SK-N-SH (cell line): ENCODE data around the gene OXGR1. TPM values are rescaled to one million over a fixed set of nuclear protein-coding genes. Genes with fewer than 3 reads are reported as not detected.

Experiments used
- CTCF ChIA-PET: fragments of 300-600, 350-600 bp; formaldehyde crosslinking; extraction: SDS; loops from one replicate; lab custom pipeline; 2021; lab: Yijun Ruan, JAX
- POLR2A ChIA-PET: fragments of 350-600 bp; sonication (Branson Sonifier 250); formaldehyde crosslinking; extraction: SDS; loops from one replicate; lab custom pipeline; 2020; ENCODE audit warnings: antibody characterized with exemption, inconsistent platforms; lab: Yijun Ruan, JAX
- DNase-seq: peaks from one replicate; pipeline ENCODE4 v3.0.0; 2012
- H2AFZ ChIP-seq: fragments of 200-600 bp; sonication (generic); 2 replicates; pipeline ENCODE4 v1.8.1; 2016; ENCODE audit warnings: antibody characterized with exemption, mild to moderate bottlenecking, low read depth
- H3F3A ChIP-seq: fragments of 200-600 bp; sonication (generic); replicated peaks from 2 replicates; pipeline ENCODE3; 2016; ENCODE audit warnings: antibody characterized with exemption, mild to moderate bottlenecking; ENCODE audit not compliant: insufficient read depth
- H3K27ac ChIP-seq, 2 experiments: fragments of 200-500 bp in 1 of 2; fragments of 200-600 bp in 1 of 2; sonication (Bioruptor generic) in 1 of 2; sonication (generic), shearing (Covaris generic) in 1 of 2; 2 replicates each; pipeline versions ENCODE4 v1.5.1 to v1.6.1; 2014 to 2016; ENCODE audit warnings: low read depth in 2 of 2, inconsistent platforms in 1 of 2, low read length in 1 of 2, mild to moderate bottlenecking in 1 of 2, mixed read lengths in 1 of 2
- H3K27me3 ChIP-seq: fragments of 200-600 bp; sonication (generic), shearing (Covaris generic); 2 replicates; pipeline ENCODE4 v1.6.1; 2016; ENCODE audit warnings: mixed run types; ENCODE audit not compliant: insufficient read depth
- H3K36me3 ChIP-seq, 2 experiments: fragments of 200-500 bp in 1 of 2; fragments of 200-600 bp in 1 of 2; sonication (Bioruptor generic) in 1 of 2; sonication (generic) in 1 of 2; replicated peaks in 1 of 2; 2 replicates each; pipeline versions ENCODE3 to v1.5.1; 2014 to 2016; ENCODE audit warnings: low read length in 1 of 2, mild to moderate bottlenecking in 1 of 2; ENCODE audit not compliant: insufficient read depth in 2 of 2, control insufficient read depth in 1 of 2
- H3K4me1 ChIP-seq, 2 experiments: fragments of 200-500 bp in 1 of 2; fragments of 200-600 bp in 1 of 2; sonication (Bioruptor generic) in 1 of 2; sonication (generic), shearing (Covaris generic) in 1 of 2; 2 replicates each; pipeline versions ENCODE4 v1.5.1 to v1.6.1; 2014 to 2016; ENCODE audit warnings: low read depth in 1 of 2, low read length in 1 of 2, mixed run types in 1 of 2; ENCODE audit not compliant: insufficient read depth in 2 of 2, control insufficient read depth in 1 of 2
- H3K4me2 ChIP-seq: fragments of 200-600 bp; sonication (generic), shearing (Covaris generic); 2 replicates; pipeline ENCODE4 v1.6.1; 2017; ENCODE audit warnings: mixed run types
- H3K4me3 ChIP-seq, 2 experiments: fragments of 200-500 bp in 1 of 2; fragments of 200-600 bp in 1 of 2; sonication (Bioruptor generic) in 1 of 2; sonication (generic), shearing (Covaris generic) in 1 of 2; 2 replicates each; pipeline versions ENCODE4 v1.5.1 to v1.8.1; 2014 to 2016; ENCODE audit warnings: low read depth in 2 of 2, inconsistent platforms in 1 of 2, low read length in 1 of 2, mild to moderate bottlenecking in 1 of 2, mixed read lengths in 1 of 2, moderate library complexity in 1 of 2
- H3K79me2 ChIP-seq: fragments of 200-600 bp; sonication (generic); 2 replicates; pipeline ENCODE4 v1.8.1; 2017; ENCODE audit warnings: mild to moderate bottlenecking; ENCODE audit not compliant: insufficient read depth
- H3K9ac ChIP-seq: fragments of 200-600 bp; sonication (generic); 2 replicates; pipeline ENCODE4 v1.6.1; 2017; ENCODE audit warnings: mixed run types
- H3K9me2 ChIP-seq: fragments of 200-600 bp; sonication (generic); 2 replicates; pipeline ENCODE4 v1.6.1; 2017; ENCODE audit warnings: mixed run types
- H3K9me3 ChIP-seq: fragments of 200-600 bp; sonication (generic); 2 replicates; pipeline ENCODE4 v1.6.1; 2017; ENCODE audit warnings: mixed run types, mild to moderate bottlenecking, moderate library complexity
- H4K20me1 ChIP-seq: fragments of 200-600 bp; sonication (generic); 2 replicates; pipeline ENCODE4 v1.6.1; 2017; ENCODE audit warnings: mild to moderate bottlenecking, mixed run types; ENCODE audit not compliant: insufficient read depth
- EZH2phosphoT487 ChIP-seq: fragments of 200-600 bp; sonication (generic); IDR thresholded peaks from 2 replicates; pipeline ENCODE4 v1.6.1; 2017; ENCODE audit warnings: low read depth, mixed run types, mild to moderate bottlenecking, antibody characterized with exemption, moderate library complexity, borderline replicate concordance
- FOXJ3 ChIP-seq: sonication (generic); formaldehyde crosslinking; IDR thresholded peaks from 2 replicates; pipeline ENCODE4 v1.5.1; 2020; ENCODE audit warnings: mild to moderate bottlenecking, missing genetic modification reagents
- GABPA ChIP-seq: IDR thresholded peaks from 2 replicates; pipeline ENCODE4 v1.4.0; 2012; ENCODE audit warnings: low read depth, mild to moderate bottlenecking
- GATA2 ChIP-seq: sonication (generic); formaldehyde crosslinking; IDR thresholded peaks from 2 replicates; pipeline ENCODE4 v1.5.0; 2020; ENCODE audit warnings: mild to moderate bottlenecking, missing genetic modification reagents
- POLR2AphosphoS5 ChIP-seq: IDR thresholded peaks from 2 replicates; pipeline ENCODE4 v1.6.1; 2012; ENCODE audit warnings: low read depth, low read length
- RCOR1 ChIP-seq: fragments of 150-350 bp; IDR thresholded peaks from 2 replicates; pipeline ENCODE4 v1.6.1; 2017; ENCODE audit warnings: antibody characterized with exemption, low read length
- RXRA ChIP-seq: IDR thresholded peaks from 2 replicates; pipeline ENCODE4 v1.4.0; 2012; ENCODE audit warnings: low read depth, mild to moderate bottlenecking, borderline replicate concordance
- SIN3A ChIP-seq: IDR thresholded peaks from 2 replicates; pipeline ENCODE4 v1.6.1; 2012; ENCODE audit warnings: low read depth, mild to moderate bottlenecking, low read length, moderate library complexity, borderline replicate concordance
- SMC3 ChIP-seq: IDR thresholded peaks from 2 replicates; pipeline ENCODE4 v1.6.1; 2012; ENCODE audit warnings: low read depth, low read length, improper control_type of control experiment
- TAF1 ChIP-seq: IDR thresholded peaks from 2 replicates; pipeline ENCODE4 v1.6.1; 2012; ENCODE audit warnings: low read depth, mild to moderate bottlenecking, low read length, moderate library complexity, borderline replicate concordance
- TEAD4 ChIP-seq: IDR thresholded peaks from 2 replicates; pipeline ENCODE4 v1.4.0; 2012; ENCODE audit warnings: mild to moderate bottlenecking, borderline replicate concordance; ENCODE audit not compliant: insufficient read depth
- WGBS: methylation state at CpG from one replicate; pipeline ENCODE4 v1.1.6; 2017; ENCODE audit warnings: low lambda C conversion rate; 5-methylcytosine and 5-hydroxymethylcytosine counted together
- polyA plus RNA-seq, 3 experiments: library from polyadenylated mRNA; depleted of rRNA; stranded (reverse); fragments of >200 nt; gene quantifications; 2 replicates each; pipeline ENCODE4 v1.2.3, GENCODE V29; 2012
- TF ChIP-seq, protein P1 (sequence below): IDR thresholded peaks from 2 replicates; pipeline ENCODE4 v1.4.0; 2012; ENCODE audit warnings: low read depth, borderline replicate concordance
- TF ChIP-seq, protein P2 (sequence below): fragments of 150-350 bp; IDR thresholded peaks from 2 replicates; pipeline ENCODE4 v1.6.1; 2016; ENCODE audit warnings: mild to moderate bottlenecking, low read depth, low read length
- TF ChIP-seq, protein P3 (sequence below): IDR thresholded peaks from 2 replicates; pipeline ENCODE4 v1.4.0; 2012; ENCODE audit warnings: low read depth, borderline replicate concordance
- TF ChIP-seq, protein P4 (sequence below): IDR thresholded peaks from 2 replicates; pipeline ENCODE4; 2012
- TF ChIP-seq, protein P5 (sequence below): IDR thresholded peaks from 2 replicates; pipeline ENCODE4 v1.6.1; 2012; ENCODE audit warnings: mild to moderate bottlenecking, low read depth, low read length, moderate library complexity

The OXGR1 gene
- polyA plus RNA-seq, 1 of the 3 experiments (the other 2 are of a cell fraction): not detected

DNA sequence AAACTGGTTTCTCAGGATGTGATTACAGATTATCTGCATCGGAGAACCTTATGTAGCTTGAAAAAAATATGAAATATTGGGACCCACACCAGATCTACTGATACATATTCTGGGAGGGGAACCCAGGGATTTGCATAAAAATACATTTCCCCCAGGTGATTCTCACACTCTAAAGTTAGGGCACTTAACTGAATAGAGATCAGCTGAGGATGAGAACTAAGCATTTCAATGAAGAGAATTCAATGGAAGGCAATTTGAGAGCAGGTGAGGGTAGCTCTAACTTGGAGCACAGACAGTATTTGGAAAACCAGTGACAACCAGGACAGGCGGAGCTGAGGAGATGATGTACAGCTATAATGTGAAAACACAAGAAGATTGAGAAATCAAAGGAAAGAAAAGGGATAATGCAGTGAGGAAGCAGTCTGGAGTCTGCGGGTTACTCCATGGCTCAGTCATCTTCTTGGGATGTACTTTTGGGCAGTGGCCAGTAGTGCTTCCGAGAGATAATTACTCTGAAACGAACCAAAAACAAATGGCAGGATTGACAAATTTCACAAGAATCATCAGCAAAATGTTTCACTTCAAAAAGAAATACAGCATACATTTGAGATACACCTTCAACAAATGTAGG lies 6.1 kb upstream of the OXGR1 start:
- H3K9ac ChIP-seq: no peak overlapping the region
- H3K79me2 ChIP-seq: no peaks in the 10 kb centered on the region
- CTCF ChIA-PET: interaction anchor here (0.6 to 1.8 kb wide), 5 partner anchors 18 to 799 kb away, joined by 3 to 5 read pairs (median 3); no protein-coding TSS in a partner anchor
- peaks cover 0 to 10% of the 10 kb centered on the region in 2 experiments; a peak in 2 of 4 replicates for H3K4me1 ChIP-seq
- H3K4me3 ChIP-seq: no peak overlapping the region
- TF ChIP-seq GABPA: no peak
- no peak for TF ChIP-seq SIN3A
- no peak for TF ChIP-seq TAF1
- TF ChIP-seq RCOR1: no peak
- TF ChIP-seq GATA2 (CRISPR knock-in tag): no peak
- TF ChIP-seq SMC3: no peak
- TF ChIP-seq, protein P1, sequence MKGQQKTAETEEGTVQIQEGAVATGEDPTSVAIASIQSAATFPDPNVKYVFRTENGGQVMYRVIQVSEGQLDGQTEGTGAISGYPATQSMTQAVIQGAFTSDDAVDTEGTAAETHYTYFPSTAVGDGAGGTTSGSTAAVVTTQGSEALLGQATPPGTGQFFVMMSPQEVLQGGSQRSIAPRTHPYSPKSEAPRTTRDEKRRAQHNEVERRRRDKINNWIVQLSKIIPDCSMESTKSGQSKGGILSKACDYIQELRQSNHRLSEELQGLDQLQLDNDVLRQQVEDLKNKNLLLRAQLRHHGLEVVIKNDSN: no peak
- no peaks in the 10 kb centered on the region for H3K9me3 ChIP-seq
- no peak overlapping the region for H3K27ac ChIP-seq
- H3F3A ChIP-seq: no peaks in the 10 kb centered on the region
- no peaks in the 10 kb centered on the region for H3K36me3 ChIP-seq
- H4K20me1 ChIP-seq: no peaks in the 10 kb centered on the region
- 55% methylated on average over 5 of the region's 5 CpGs for WGBS
- H2AFZ ChIP-seq: no peak overlapping the region
- no peak for DNase-seq
- H3K27me3 ChIP-seq: no peaks in the 10 kb centered on the region; the same call in 1 of the 2 replicates
- no peaks in the 10 kb centered on the region for H3K9me2 ChIP-seq
- POLR2A ChIA-PET: no interaction called here
- H3K4me2 ChIP-seq: no peak overlapping the region

DNA sequence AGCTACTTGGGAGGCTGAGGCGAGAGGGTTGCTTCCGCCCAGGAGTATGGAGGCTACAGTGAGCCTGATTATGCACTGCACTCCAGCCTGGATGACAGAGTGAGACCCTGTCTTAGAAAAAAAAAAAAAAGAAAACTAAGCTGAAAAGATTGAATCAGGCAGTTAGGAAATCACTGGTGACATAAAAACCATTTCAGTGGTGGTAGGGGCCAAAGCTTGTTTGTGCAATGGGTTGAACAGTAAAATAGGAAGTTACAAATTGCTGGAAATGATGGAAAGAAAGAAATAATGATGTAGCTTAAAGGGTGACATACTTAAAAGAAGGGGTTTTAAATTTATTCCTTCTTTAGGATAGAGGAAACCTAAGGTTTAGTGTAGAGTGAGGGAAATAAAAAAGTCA lies 4.8 kb upstream of the OXGR1 start:
- H2AFZ ChIP-seq: no peak overlapping the region
- TF ChIP-seq EZH2phosphoT487 (no peak), POLR2AphosphoS5 (no peak), RXRA (no peak), FOXJ3 (CRISPR knock-in tag) (no peak), TEAD4 (no peak)
- TF ChIP-seq, protein P2, sequence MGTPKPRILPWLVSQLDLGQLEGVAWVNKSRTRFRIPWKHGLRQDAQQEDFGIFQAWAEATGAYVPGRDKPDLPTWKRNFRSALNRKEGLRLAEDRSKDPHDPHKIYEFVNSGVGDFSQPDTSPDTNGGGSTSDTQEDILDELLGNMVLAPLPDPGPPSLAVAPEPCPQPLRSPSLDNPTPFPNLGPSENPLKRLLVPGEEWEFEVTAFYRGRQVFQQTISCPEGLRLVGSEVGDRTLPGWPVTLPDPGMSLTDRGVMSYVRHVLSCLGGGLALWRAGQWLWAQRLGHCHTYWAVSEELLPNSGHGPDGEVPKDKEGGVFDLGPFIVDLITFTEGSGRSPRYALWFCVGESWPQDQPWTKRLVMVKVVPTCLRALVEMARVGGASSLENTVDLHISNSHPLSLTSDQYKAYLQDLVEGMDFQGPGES: no peak
- TF ChIP-seq, protein P3, sequence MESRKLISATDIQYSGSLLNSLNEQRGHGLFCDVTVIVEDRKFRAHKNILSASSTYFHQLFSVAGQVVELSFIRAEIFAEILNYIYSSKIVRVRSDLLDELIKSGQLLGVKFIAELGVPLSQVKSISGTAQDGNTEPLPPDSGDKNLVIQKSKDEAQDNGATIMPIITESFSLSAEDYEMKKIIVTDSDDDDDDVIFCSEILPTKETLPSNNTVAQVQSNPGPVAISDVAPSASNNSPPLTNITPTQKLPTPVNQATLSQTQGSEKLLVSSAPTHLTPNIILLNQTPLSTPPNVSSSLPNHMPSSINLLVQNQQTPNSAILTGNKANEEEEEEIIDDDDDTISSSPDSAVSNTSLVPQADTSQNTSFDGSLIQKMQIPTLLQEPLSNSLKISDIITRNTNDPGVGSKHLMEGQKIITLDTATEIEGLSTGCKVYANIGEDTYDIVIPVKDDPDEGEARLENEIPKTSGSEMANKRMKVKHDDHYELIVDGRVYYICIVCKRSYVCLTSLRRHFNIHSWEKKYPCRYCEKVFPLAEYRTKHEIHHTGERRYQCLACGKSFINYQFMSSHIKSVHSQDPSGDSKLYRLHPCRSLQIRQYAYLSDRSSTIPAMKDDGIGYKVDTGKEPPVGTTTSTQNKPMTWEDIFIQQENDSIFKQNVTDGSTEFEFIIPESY: no peak
- TF ChIP-seq, protein P4, sequence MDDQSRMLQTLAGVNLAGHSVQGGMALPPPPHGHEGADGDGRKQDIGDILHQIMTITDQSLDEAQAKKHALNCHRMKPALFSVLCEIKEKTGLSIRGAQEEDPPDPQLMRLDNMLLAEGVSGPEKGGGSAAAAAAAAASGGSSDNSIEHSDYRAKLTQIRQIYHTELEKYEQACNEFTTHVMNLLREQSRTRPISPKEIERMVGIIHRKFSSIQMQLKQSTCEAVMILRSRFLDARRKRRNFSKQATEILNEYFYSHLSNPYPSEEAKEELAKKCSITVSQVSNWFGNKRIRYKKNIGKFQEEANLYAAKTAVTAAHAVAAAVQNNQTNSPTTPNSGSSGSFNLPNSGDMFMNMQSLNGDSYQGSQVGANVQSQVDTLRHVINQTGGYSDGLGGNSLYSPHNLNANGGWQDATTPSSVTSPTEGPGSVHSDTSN: no peak
- TF ChIP-seq, protein P5, sequence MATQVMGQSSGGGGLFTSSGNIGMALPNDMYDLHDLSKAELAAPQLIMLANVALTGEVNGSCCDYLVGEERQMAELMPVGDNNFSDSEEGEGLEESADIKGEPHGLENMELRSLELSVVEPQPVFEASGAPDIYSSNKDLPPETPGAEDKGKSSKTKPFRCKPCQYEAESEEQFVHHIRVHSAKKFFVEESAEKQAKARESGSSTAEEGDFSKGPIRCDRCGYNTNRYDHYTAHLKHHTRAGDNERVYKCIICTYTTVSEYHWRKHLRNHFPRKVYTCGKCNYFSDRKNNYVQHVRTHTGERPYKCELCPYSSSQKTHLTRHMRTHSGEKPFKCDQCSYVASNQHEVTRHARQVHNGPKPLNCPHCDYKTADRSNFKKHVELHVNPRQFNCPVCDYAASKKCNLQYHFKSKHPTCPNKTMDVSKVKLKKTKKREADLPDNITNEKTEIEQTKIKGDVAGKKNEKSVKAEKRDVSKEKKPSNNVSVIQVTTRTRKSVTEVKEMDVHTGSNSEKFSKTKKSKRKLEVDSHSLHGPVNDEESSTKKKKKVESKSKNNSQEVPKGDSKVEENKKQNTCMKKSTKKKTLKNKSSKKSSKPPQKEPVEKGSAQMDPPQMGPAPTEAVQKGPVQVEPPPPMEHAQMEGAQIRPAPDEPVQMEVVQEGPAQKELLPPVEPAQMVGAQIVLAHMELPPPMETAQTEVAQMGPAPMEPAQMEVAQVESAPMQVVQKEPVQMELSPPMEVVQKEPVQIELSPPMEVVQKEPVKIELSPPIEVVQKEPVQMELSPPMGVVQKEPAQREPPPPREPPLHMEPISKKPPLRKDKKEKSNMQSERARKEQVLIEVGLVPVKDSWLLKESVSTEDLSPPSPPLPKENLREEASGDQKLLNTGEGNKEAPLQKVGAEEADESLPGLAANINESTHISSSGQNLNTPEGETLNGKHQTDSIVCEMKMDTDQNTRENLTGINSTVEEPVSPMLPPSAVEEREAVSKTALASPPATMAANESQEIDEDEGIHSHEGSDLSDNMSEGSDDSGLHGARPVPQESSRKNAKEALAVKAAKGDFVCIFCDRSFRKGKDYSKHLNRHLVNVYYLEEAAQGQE: no peak
- TF ChIP-seq, all 33 proteins: peak for 0
- WGBS: 88% methylated on average over 2 of the region's 2 CpGs
- no peak overlapping the region for H3K4me3 ChIP-seq
- no peak overlapping the region for H3K27ac ChIP-seq
- H3K79me2 ChIP-seq: no peaks in the 10 kb centered on the region
- no peak overlapping the region for H3K9ac ChIP-seq
- H3K27me3 ChIP-seq: peaks cover 6% of the 10 kb centered on the region; the same call in 1 of the 2 replicates
- POLR2A ChIA-PET: no interaction called here
- H3F3A ChIP-seq: no peaks in the 10 kb centered on the region
- no peak for DNase-seq
- no peaks in the 10 kb centered on the region for H3K9me3 ChIP-seq
- H3K9me2 ChIP-seq: no peaks in the 10 kb centered on the region
- no peaks in the 10 kb centered on the region for H3K36me3 ChIP-seq
- CTCF ChIA-PET: interaction anchor here (1.4 to 1.8 kb wide), 2 partner anchors 19 to 801 kb away, joined by 3 to 5 read pairs; no protein-coding TSS in a partner anchor
- H3K4me2 ChIP-seq: no peak overlapping the region
- peaks cover 0 to under 1% of the 10 kb centered on the region in 2 experiments; a peak in 1 of 4 replicates for H3K4me1 ChIP-seq
- no peaks in the 10 kb centered on the region for H4K20me1 ChIP-seq
